Activated CD4-positive, alpha-beta T cell treated with anti-CD3 and anti-CD28 coated beads for 36 hours (primary cell): ENCODE measurements around the gene HDDC2. TPM values are rescaled to one million over a fixed set of nuclear protein-coding genes. Genes with fewer than 3 reads are reported as not detected.

Experiments
- ATAC-seq: fragments of 200-7000 bp; cut with Tn5 transposase; one replicate; pipeline ENCODE4 v1.10.0; 2021; ENCODE audit warnings: mild to moderate bottlenecking, moderate library complexity
- CTCF ChIA-PET: fragments of 350-600 bp; sonication (Branson Sonifier 250); formaldehyde crosslinking; loops from one replicate; lab custom pipeline; 2021; ENCODE audit warnings: antibody characterized with exemption; lab: Charles Lee
- POLR2A ChIA-PET: fragments of 350-600 bp; sonication (Branson Sonifier 250); formaldehyde crosslinking; loops from one replicate; lab custom pipeline; 2021; ENCODE audit warnings: antibody characterized with exemption, inconsistent platforms; lab: Charles Lee
- DNase-seq: peaks from one replicate; pipeline ENCODE4 v3.0.0-alpha.2; 2020
- H3K27ac Mint-ChIP-seq: one replicate; pipeline ENCODE4 v1.8.0; 2021; ENCODE audit warnings: mixed read lengths
- H3K27me3 Mint-ChIP-seq: one replicate; pipeline ENCODE4 v1.8.0; 2021; ENCODE audit warnings: mixed read lengths
- H3K36me3 Mint-ChIP-seq: one replicate; pipeline ENCODE4 v1.8.0; 2021; ENCODE audit warnings: low read depth, mixed read lengths
- H3K4me1 Mint-ChIP-seq: one replicate; pipeline ENCODE4 v1.8.0; 2021; ENCODE audit warnings: mixed read lengths
- H3K4me3 Mint-ChIP-seq: one replicate; pipeline ENCODE4 v1.8.0; 2021; ENCODE audit warnings: mild to moderate bottlenecking, moderate library complexity, mixed read lengths
- H3K9me3 Mint-ChIP-seq: one replicate; pipeline ENCODE4 v1.8.0; 2021; ENCODE audit warnings: low read depth, mixed read lengths
- intact Hi-C, 2 experiments: fragments of 100-400 bp; cut with DNase I in 1 of 2; cut with micrococcal nuclease in 1 of 2; formaldehyde crosslinking; loops; one replicate each; pipeline versions ENCODE4 v1.14.2 to v1.15.1; 2022 to 2024; cut with DNase I, micrococcal nuclease
- total RNA-seq, 2 experiments: library from RNA; stranded (reverse); gene quantifications; one replicate each; pipeline ENCODE4 v1.2.3, GENCODE V29; 2021

The HDDC2 gene
- total RNA-seq, 2 experiments from 2014 or later = 96.7 to 120 TPM

DNA sequence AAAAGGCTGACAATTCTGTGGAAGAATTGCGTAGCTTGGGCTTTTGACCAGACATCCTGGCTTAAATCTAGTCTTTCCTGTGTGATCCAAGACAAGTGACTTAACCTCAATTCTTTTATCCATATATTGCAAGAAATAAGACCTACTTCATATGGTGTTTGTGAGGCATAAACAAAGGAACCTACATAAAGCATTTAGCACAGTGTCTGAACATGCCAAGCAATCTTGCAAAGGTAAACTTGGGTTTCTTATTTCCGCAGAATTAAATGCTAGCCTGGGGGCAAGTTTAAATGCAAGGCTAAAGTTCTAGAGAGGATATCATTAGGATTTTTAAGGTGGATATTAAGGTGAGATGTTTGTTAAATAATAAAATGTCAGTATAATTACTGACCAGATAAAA is 47.9 kb downstream of the HDDC2 start:
- POLR2A ChIA-PET = no interaction called here
- Mint-ChIP-seq H3K9me3 (no peaks in the 10 kb centered on the region), H3K4me3 (no peak overlapping the region), H3K27ac (no peak overlapping the region), H3K27me3 (no peaks in the 10 kb centered on the region), H3K36me3 (no peaks in the 10 kb centered on the region), H3K4me1 (no peaks in the 10 kb centered on the region)
- no peak for ATAC-seq
- intact Hi-C loops = no loop called here
- CTCF ChIA-PET = interaction anchor here (1.0 to 2.0 kb wide), 2 partner anchors 9 to 25 kb away, joined by 3 to 4 read pairs; no protein-coding TSS in a partner anchor
- no peak for DNase-seq

DNA sequence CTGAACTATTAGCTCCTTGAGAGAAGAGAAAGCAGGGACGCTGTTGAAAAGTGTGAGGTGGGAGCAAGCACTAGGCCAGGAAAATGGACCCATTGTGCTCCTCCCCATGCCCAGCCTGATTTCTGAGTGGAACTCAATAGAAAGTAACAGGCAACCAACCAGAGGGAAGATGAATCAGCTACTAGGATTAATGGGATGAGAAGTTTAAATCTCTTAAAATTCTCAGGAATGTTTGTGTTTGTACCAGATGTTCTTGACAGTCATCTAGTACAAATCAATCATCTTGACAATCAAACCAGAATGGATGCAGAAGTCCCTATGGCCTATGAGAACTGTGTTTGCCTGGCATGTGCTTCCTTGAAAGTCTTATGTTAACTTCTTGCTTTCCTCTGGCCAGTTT is 48.9 kb downstream of the HDDC2 start:
- Mint-ChIP-seq H3K4me3 (no peak overlapping the region), H3K27ac (no peak overlapping the region), H3K9me3 (no peaks in the 10 kb centered on the region), H3K36me3 (no peaks in the 10 kb centered on the region), H3K4me1 (no peaks in the 10 kb centered on the region), H3K27me3 (peaks cover 3% of the 10 kb centered on the region)
- CTCF ChIA-PET = no interaction called here
- DNase-seq (no peak), ATAC-seq (no peak)
- POLR2A ChIA-PET = no interaction called here
- intact Hi-C loops = no loop called here

DNA sequence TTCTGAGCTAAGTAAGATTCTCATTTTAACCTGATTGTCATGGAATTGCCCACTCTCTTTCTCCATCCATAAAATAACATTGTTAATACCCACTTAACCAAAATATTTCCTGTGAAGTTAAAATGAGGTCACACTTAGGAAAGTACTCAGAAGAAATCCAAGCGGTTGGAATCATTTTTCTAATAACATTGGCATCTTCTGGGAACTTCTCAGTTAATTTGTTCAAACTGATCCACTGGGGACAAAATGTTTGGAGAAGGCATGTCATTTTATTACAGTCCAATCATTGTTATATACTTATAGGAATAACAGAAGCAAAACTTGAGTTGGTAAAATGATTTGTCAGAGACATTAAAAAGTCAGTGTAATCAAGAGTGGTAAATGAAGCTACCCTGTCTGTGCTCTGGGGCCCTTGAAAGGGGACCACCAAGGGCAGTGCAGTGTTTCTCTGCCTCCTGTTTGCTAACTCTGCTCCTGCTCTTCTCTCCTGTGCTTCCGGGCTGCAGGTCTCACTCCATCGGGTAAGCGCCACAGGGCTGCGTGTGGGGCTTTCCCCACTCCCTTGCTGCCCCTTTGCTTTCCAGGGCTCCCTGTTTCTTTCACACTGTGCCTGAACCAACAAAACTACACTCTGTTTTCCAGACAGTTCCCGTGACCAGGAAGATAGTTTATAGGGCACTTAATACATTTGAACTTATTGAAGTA is 50.1 kb downstream of the HDDC2 start:
- no peak overlapping the region for H3K4me3 Mint-ChIP-seq
- no peaks in the 10 kb centered on the region for H3K9me3 Mint-ChIP-seq
- POLR2A ChIA-PET = no interaction called here
- ATAC-seq (no peak), DNase-seq (no peak)
- intact Hi-C loops = no loop called here
- no peaks in the 10 kb centered on the region for H3K36me3 Mint-ChIP-seq
- CTCF ChIA-PET = interaction anchor here (0.5 to 0.8 kb wide), 2 partner anchors 16 to 569 kb away, joined by 3 read pairs; no protein-coding TSS in a partner anchor
- no peaks in the 10 kb centered on the region for H3K4me1 Mint-ChIP-seq
- peaks cover 7% of the 10 kb centered on the region for H3K27me3 Mint-ChIP-seq
- no peak overlapping the region for H3K27ac Mint-ChIP-seq

DNA sequence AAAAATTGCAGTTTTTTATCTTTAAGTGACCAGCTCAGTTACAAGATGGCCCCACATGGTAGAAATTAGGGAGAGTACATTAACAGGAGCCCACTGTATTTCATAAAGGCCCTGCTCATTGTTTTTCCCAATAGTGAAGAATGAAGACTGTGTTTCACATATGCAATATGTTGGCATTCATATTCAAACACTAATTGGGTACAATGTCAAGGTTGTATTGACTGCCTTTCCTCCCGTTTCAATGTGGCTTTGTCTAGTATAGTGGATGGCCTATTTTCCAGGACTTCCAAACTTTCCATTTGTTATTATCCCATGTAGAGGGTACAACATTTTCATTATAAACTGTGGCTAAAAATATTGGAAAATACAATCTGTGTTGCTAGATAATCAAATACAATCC is 51.3 kb downstream of the HDDC2 start:
- H3K36me3 Mint-ChIP-seq = no peaks in the 10 kb centered on the region
- ChIA-PET CTCF (no interaction called here), POLR2A (no interaction called here)
- peaks cover 11% of the 10 kb centered on the region for H3K27me3 Mint-ChIP-seq
- ATAC-seq (no peak), DNase-seq (no peak)
- no peaks in the 10 kb centered on the region for H3K4me1 Mint-ChIP-seq
- no peaks in the 10 kb centered on the region for H3K9me3 Mint-ChIP-seq
- no peak overlapping the region for H3K4me3 Mint-ChIP-seq
- intact Hi-C loops = no loop called here
- no peak overlapping the region for H3K27ac Mint-ChIP-seq

DNA sequence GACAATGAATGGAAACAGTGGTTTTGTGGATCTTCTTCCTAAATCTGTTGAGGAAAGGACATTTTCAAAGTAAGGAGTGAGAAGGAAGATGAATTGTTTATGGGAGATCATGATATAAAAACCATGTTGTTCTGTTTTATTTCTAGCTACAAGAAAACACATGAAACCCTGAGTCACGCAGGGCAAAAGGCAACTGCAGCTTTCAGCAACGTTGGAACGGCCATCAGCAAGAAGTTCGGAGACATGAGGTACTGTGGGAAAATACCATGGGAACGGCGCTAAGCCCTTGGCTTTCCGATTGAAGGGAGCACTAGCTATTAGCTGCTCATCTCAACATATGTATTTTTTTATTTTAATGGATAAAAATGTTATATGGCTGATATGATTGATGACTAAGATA is 53.6 kb downstream of the HDDC2 start:
- no peak for ATAC-seq
- intact Hi-C loops = no loop called here
- CTCF ChIA-PET = interaction anchor here (1.0 kb wide), 1 partner anchor 15 kb away, joined by 4 read pairs; no protein-coding TSS in a partner anchor
- DNase-seq = no peak
- Mint-ChIP-seq H3K36me3 (peaks cover under 1% of the 10 kb centered on the region), H3K4me1 (no peaks in the 10 kb centered on the region), H3K27me3 (peaks cover 11% of the 10 kb centered on the region), H3K27ac (no peak overlapping the region), H3K4me3 (no peak overlapping the region), H3K9me3 (peaks cover 7% of the 10 kb centered on the region)
- POLR2A ChIA-PET = no interaction called here

DNA sequence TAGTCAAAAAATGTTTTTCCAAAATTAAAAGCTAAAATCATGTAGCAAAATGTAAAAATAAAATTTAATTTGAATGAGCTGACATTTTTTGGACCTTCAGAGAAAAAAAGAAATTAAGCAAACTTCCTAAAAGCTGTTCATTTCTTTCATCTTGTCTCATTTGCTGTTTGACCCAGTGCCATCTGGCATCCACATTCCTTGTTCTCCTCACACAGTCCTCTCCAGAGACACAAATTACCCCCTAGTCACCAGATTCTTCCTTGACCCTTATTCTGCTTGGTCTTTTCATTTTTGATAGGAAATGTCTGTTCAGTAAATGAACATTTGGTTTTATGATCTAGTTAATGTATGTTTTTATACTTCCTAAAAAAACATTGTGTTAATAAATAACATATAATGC is 55.2 kb downstream of the HDDC2 start:
- ChIA-PET POLR2A (no interaction called here), CTCF (no interaction called here)
- Mint-ChIP-seq H3K36me3 (peaks cover 1% of the 10 kb centered on the region), H3K4me3 (no peak overlapping the region), H3K27ac (no peak overlapping the region), H3K9me3 (peaks cover 21% of the 10 kb centered on the region), H3K27me3 (peaks cover 17% of the 10 kb centered on the region), H3K4me1 (no peaks in the 10 kb centered on the region)
- DNase-seq = no peak
- ATAC-seq = no peak
- intact Hi-C loops = no loop called here

DNA sequence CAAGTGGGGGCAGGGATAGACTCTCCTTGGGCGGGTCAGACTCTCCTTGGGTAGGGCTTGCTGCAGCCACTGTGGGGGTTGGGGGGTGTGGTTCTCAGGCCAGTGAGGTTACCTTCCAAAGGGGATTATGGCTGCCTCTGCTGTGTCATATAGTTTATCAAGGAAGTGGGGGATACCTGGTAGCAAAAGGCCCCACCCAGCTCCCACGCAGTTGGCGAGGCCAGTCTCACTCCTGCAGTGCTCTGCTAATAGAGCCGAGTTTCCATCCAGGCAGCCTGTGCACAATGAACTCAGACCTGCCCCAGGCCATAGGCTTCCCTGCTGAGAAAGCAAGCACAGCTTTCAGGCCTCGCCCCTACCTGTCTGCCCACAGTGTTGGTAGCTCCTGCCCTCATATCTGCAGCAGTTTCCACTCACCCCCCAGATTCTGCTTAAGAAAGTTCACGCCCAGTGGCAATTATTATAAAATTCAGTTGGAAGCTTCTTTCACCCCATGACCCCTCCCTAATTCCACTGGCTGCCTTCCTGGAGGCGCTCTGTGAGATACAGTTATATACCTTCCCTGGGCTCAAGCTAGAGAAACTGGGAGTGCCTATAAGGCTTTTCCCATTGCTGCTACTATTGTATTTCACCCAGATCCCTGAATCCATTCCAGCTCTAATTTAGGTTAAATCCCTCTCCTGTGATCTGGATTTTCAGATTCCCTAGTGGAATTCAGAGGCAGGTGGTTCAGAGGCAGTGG is 56.1 kb downstream of the HDDC2 start:
- Mint-ChIP-seq H3K36me3 (peaks cover 1% of the 10 kb centered on the region), H3K4me3 (no peak overlapping the region), H3K27ac (no peak overlapping the region), H3K4me1 (no peaks in the 10 kb centered on the region), H3K27me3 (peaks cover 20% of the 10 kb centered on the region), H3K9me3 (peaks cover 28% of the 10 kb centered on the region)
- intact Hi-C loops = no loop called here
- CTCF ChIA-PET = no interaction called here
- POLR2A ChIA-PET = no interaction called here
- DNase-seq (no peak), ATAC-seq (no peak)

DNA sequence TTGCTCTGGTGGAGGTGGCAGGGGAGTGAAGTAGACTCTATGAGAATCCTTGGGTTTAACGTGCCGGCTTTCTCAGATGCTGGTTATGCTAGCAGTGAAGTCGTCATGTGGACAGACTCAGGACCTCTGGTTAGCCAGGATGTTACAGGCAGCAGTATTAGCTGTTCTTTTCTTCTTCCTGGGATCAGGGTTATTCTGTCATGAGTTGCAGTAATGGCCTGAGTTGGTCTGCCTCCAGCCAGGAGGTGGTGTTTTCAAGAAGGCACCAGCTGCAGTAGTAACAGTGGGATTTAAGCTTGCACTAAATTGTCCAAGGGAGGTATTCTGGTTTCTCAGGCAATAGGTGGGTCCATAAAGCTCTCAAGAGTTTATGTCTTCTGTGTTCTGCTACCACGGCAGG is 56.7 kb downstream of the HDDC2 start:
- CTCF ChIA-PET = no interaction called here
- Mint-ChIP-seq H3K36me3 (peaks cover 1% of the 10 kb centered on the region), H3K4me1 (no peaks in the 10 kb centered on the region), H3K4me3 (no peak overlapping the region), H3K27ac (no peak overlapping the region), H3K27me3 (peaks cover 20% of the 10 kb centered on the region), H3K9me3 (peaks cover 31% of the 10 kb centered on the region)
- ATAC-seq (no peak), DNase-seq (no peak)
- intact Hi-C loops = no loop called here
- POLR2A ChIA-PET = no interaction called here

DNA sequence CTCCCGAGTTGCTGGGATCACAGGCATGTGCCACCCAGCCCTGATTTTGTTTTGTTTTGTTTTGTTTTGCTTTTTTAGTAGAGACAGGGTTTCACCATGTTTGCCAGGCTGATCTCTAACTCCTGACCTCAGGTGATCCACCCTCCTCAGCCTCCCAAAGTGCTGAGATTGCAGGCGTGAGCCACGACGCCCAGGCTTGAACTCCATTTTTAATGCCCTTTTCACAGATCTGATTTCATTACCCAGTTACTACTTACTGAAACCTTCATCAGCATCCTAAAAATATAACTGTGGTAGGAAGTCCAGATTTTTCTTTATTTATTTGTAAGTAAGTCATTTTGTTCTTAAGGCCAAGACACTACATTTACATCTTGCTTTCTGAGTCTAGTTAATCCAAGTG is 64.0 kb downstream of the HDDC2 start:
- POLR2A ChIA-PET = no interaction called here
- peaks cover 26% of the 10 kb centered on the region for H3K9me3 Mint-ChIP-seq
- CTCF ChIA-PET = no interaction called here
- no peak for DNase-seq
- intact Hi-C loops = no loop called here
- H3K4me1 Mint-ChIP-seq = no peaks in the 10 kb centered on the region
- ATAC-seq = no peak
- peaks cover 9% of the 10 kb centered on the region for H3K27me3 Mint-ChIP-seq
- H3K27ac Mint-ChIP-seq = no peak overlapping the region
- no peaks in the 10 kb centered on the region for H3K36me3 Mint-ChIP-seq
- no peak overlapping the region for H3K4me3 Mint-ChIP-seq

DNA sequence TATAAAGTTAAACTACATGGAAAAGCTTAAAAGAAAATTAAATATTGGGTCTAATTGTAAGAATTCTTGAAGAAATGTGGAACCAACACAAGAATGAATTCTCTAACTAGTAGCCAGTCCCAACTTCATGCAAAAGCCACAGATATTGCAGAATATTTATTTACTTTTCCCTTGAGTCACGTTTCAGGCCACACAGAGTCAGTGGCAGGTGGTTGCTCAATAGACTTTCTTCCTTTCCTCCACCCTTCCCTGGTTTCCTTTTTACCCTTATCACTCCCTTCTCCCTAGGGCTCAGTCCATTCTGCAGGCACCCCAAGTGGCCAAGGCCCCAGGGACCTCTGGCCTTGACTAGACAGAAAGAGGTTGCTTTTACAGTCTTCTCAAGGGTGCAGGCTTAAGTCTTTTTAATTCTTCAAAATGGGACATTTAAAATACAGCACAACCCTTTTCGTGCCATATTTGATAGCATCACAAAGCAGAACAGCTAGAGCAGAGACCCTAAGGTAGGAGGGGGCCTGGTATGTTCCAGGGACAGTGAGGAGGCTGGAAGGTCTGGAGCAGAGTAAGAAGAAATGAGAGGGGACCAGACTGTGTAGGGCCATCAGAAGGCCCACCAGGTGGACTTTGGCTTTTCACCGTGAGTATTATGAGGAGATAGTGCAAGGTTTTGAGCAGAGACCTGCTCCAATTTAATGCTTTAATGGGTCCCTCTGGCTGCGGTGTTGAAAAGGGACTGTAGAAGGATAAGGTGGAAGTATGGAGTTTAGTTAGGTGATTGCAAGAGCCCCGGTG is 65.0 kb downstream of the HDDC2 start:
- POLR2A ChIA-PET = no interaction called here
- no peak for DNase-seq
- peaks cover 4% of the 10 kb centered on the region for H3K27me3 Mint-ChIP-seq
- no peak overlapping the region for H3K27ac Mint-ChIP-seq
- intact Hi-C loops = no loop called here
- H3K36me3 Mint-ChIP-seq = no peaks in the 10 kb centered on the region
- ATAC-seq = no peak
- CTCF ChIA-PET = no interaction called here
- no peaks in the 10 kb centered on the region for H3K4me1 Mint-ChIP-seq
- no peak overlapping the region for H3K4me3 Mint-ChIP-seq
- peaks cover 17% of the 10 kb centered on the region for H3K9me3 Mint-ChIP-seq

DNA sequence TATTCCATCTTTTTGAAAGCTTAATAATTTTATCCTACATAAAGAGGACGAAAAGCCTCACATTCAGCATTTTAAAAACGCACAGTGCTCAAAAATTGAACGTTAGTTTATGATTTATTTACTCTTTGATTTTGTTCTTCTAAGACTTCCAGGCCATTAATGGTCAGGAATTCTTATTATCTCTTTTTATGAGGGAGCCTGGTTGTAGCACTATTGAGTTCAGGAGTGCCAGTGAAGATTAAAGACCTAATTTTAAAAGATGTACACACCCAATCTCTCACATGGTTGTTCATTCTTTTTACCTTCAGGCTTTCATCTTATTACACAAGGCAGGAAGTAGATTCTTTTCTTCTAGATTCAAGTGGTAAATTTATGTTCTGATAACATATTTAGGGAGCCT is 68.6 kb downstream of the HDDC2 start:
- no peak overlapping the region for H3K27ac Mint-ChIP-seq
- DNase-seq = no peak
- H3K27me3 Mint-ChIP-seq = no peaks in the 10 kb centered on the region
- no peak overlapping the region for H3K4me3 Mint-ChIP-seq
- no peaks in the 10 kb centered on the region for H3K9me3 Mint-ChIP-seq
- intact Hi-C loops = no loop called here
- ATAC-seq = no peak
- H3K36me3 Mint-ChIP-seq = no peaks in the 10 kb centered on the region
- H3K4me1 Mint-ChIP-seq = no peaks in the 10 kb centered on the region
- POLR2A ChIA-PET = no interaction called here
- CTCF ChIA-PET = interaction anchor here (0.6 kb wide), 1 partner anchor 432 kb away, joined by 3 read pairs; no protein-coding TSS in a partner anchor
